Upper lobe of left lung (tissue), 6 donors: ENCODE results near the gene TASP1. TPM values are rescaled to one million over a fixed set of nuclear protein-coding genes. Genes with fewer than 3 reads are reported as not detected.
"Not testable (repeated sequence)": the region's sequence is repeated elsewhere in the genome, so short reads cannot be mapped to it uniquely, and the experiment has no call there.

Experiments
- ATAC-seq, 2 donors: fragments of 200-7000 bp; cut with Tn5 transposase; one replicate each; pipeline ENCODE4 v1.9.1; 2022; ENCODE audit warnings: mild to moderate bottlenecking in 2 of 2, moderate library complexity in 2 of 2; ENCODE audit not compliant: low FRiP score in 2 of 2
- DNase-seq, 2 donors: peaks; one replicate each; pipeline ENCODE4 v3.0.0-alpha.2; 2019 to 2020
- H3K27ac ChIP-seq, 4 donors: fragments of 200-600 bp; sonication (generic); one replicate each; pipeline ENCODE4 v1.5.1; 2016 to 2019
- H3K27me3 ChIP-seq, 4 donors: fragments of 200-600 bp; sonication (generic); one replicate each; pipeline ENCODE4 v1.5.1; 2017 to 2019
- H3K36me3 ChIP-seq, 4 donors: fragments of 200-600 bp; sonication (generic); one replicate each; pipeline ENCODE4 v1.5.1; 2016 to 2019
- H3K4me1 ChIP-seq, 4 donors: fragments of 200-600 bp; sonication (generic); one replicate each; pipeline ENCODE4 v1.5.1; 2018 to 2019
- H3K4me3 ChIP-seq, 4 donors: fragments of 200-600 bp; sonication (generic); one replicate each; pipeline ENCODE4 v1.5.1; 2017 to 2019; ENCODE audit warnings: mild to moderate bottlenecking in 2 of 4, moderate library complexity in 1 of 4
- H3K9me3 ChIP-seq, 4 donors: fragments of 200-600 bp; sonication (generic); one replicate each; pipeline ENCODE4 v1.5.1; 2018 to 2019
- EP300 ChIP-seq, 4 donors: sonication (generic); formaldehyde crosslinking; IDR thresholded peaks; one replicate each; pipeline ENCODE4 v1.5.1; 2017; ENCODE audit warnings: antibody characterized with exemption in 4 of 4, control low read depth in 2 of 4
- POLR2A ChIP-seq, 4 donors: fragments of 450-650 bp; IDR thresholded peaks; one replicate each; pipeline ENCODE4 v1.5.1; 2016 to 2017; ENCODE audit warnings: antibody characterized with exemption in 4 of 4, mild to moderate bottlenecking in 2 of 4
- POLR2AphosphoS5 ChIP-seq, 2 donors: sonication (generic); formaldehyde crosslinking; IDR thresholded peaks; one replicate each; pipeline ENCODE4 v1.5.1; 2017; ENCODE audit warnings: antibody characterized with exemption in 2 of 2
- WGBS, 2 donors: methylation state at CpG; one replicate each; pipeline ENCODE4 v1.1.5; 2017 to 2018; 5-methylcytosine and 5-hydroxymethylcytosine counted together
- total RNA-seq, 6 donors: library from RNA; depleted of rRNA in 4 of 6; stranded (reverse); fragments of >200 nt in 4 of 6; gene quantifications; one replicate each; pipeline versions ENCODE4 v1.1.0 to v1.2.1, GENCODE V29; 2016 to 2021
- TF ChIP-seq, protein P1 (sequence below), 6 experiments: fragments of 450-650 bp in 4 of 6; fragments of 200-600 bp in 2 of 6; sonication (generic) in 2 of 6; IDR thresholded peaks; one replicate each; pipeline ENCODE4 v1.5.1; 2016 to 2019; ENCODE audit warnings: antibody characterized with exemption in 6 of 6
- donor health status: DM: no; HTN: no; CAD: no; lungs with moderate emphysema.
- donor health status: DM: no; HTN: yes; CAD: no; lungs with severe emphysema.

The TASP1 gene
- total RNA-seq, 6 donors from 2014 or later, result 12.4 to 21.1 (median 14.0) TPM

DNA sequence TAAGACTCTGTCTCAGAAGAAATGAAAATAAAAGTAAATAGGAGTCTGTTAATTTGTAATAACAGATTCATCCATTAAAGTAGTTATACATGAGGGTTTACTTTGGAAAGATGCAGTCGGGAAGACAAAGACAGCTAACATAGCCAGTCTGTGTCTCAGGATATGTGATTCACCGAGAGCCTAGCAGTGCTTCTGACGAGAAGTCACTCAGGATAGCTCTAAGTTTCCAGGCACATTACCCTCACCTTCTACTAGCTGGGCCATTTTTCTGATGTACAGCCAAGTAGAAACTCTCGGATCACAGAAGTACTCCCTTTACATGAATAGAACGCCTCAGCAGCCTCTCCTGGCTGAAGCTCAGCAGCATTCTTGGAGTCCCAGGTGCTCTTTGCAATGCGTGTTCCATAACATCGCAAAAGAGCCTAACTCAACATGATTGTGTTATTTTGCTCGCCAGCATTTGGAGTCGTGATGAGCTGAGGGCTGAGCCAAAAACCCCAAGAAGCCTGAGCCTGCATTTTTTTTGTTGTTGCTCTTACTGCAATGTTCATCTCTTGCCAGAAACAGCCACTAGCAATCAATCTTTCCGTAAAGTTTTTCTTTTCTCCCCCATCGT is 22.4 kb upstream of the TASP1 start:
- Histone ChIP-seq H3K27me3 (no peaks in the 10 kb centered on the region), H3K27ac (no peak overlapping the region), H3K4me3 (no peak overlapping the region), H3K36me3 (no peaks in the 10 kb centered on the region), H3K9me3 (no peaks in the 10 kb centered on the region), H3K4me1 (no peaks in the 10 kb centered on the region)
- DNase-seq, result no peak
- WGBS, 2 donors, result 64 to 76% methylated on average over 11 of the region's 11 CpGs
- peak in 1 of 2 donors; percentile 69 for ATAC-seq
- TF ChIP-seq, protein P1, sequence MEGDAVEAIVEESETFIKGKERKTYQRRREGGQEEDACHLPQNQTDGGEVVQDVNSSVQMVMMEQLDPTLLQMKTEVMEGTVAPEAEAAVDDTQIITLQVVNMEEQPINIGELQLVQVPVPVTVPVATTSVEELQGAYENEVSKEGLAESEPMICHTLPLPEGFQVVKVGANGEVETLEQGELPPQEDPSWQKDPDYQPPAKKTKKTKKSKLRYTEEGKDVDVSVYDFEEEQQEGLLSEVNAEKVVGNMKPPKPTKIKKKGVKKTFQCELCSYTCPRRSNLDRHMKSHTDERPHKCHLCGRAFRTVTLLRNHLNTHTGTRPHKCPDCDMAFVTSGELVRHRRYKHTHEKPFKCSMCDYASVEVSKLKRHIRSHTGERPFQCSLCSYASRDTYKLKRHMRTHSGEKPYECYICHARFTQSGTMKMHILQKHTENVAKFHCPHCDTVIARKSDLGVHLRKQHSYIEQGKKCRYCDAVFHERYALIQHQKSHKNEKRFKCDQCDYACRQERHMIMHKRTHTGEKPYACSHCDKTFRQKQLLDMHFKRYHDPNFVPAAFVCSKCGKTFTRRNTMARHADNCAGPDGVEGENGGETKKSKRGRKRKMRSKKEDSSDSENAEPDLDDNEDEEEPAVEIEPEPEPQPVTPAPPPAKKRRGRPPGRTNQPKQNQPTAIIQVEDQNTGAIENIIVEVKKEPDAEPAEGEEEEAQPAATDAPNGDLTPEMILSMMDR (IDR thresholded peaks at IDR 0.05), result no peak
- TF ChIP-seq EP300 (IDR thresholded peaks at IDR 0.05) (no peak), POLR2A (IDR thresholded peaks at IDR 0.05) (no peak), POLR2AphosphoS5 (IDR thresholded peaks at IDR 0.05) (no peak)

DNA sequence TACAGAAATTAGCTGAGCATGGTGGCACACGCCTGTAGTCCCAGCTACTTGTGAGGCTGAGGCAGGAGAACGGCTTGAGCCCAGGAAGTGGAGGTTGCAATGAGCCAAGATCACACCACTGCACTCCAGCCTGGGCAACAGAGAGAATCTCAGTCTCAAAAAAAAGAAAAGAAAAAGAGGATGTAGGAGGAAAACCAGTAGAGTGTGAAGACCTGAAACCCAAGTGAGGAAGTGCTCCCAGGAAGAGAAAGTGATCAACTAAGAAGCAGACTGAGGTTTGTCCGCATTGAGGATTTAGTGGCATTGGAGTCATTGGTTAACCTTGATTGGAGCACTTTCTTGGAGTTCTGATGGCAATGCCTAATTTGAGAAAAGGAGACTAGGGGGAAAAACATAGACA is 20.6 kb upstream of the TASP1 start:
- no peak overlapping the region for H3K27ac ChIP-seq
- no peaks in the 10 kb centered on the region for H3K27me3 ChIP-seq
- ATAC-seq (no peak), DNase-seq (no peak)
- 78 to 85% methylated on average over 3 of the region's 3 CpGs for WGBS, 2 donors
- H3K36me3 ChIP-seq, result no peaks in the 10 kb centered on the region
- no peak overlapping the region for H3K4me3 ChIP-seq
- no peaks in the 10 kb centered on the region for H3K4me1 ChIP-seq
- no peaks in the 10 kb centered on the region for H3K9me3 ChIP-seq
- TF ChIP-seq, protein P1 (IDR thresholded peaks at IDR 0.05), result no peak
- TF ChIP-seq POLR2A (IDR thresholded peaks at IDR 0.05) (no peak), EP300 (IDR thresholded peaks at IDR 0.05) (no peak), POLR2AphosphoS5 (IDR thresholded peaks at IDR 0.05) (no peak)

DNA sequence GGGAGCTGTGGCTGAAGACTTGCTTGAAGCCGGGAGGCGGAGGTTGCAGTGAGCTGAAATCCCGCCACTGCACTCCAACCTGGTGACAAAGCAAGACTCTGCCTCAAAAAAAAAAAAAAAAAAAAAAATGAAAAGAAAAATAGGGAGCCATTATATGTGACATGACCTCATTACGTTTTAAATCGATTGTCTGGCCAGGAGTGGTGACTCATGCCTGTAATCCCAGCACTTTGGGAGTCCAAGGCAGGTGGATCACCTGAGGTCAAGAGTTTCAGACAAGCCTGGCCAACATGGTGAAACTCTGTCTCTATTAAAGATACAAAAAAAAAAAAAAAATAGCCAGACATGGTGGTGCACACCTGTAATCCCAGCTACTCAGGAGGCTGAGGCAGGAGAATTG is 19.3 kb upstream of the TASP1 start:
- H3K4me1 ChIP-seq, H3K27ac ChIP-seq, H3K9me3 ChIP-seq, H3K36me3 ChIP-seq, ATAC-seq, H3K4me3 ChIP-seq, H3K27me3 ChIP-seq, DNase-seq: not testable (repeated sequence)
- 87 to 94% methylated on average over 5 of the region's 5 CpGs for WGBS, 2 donors

DNA sequence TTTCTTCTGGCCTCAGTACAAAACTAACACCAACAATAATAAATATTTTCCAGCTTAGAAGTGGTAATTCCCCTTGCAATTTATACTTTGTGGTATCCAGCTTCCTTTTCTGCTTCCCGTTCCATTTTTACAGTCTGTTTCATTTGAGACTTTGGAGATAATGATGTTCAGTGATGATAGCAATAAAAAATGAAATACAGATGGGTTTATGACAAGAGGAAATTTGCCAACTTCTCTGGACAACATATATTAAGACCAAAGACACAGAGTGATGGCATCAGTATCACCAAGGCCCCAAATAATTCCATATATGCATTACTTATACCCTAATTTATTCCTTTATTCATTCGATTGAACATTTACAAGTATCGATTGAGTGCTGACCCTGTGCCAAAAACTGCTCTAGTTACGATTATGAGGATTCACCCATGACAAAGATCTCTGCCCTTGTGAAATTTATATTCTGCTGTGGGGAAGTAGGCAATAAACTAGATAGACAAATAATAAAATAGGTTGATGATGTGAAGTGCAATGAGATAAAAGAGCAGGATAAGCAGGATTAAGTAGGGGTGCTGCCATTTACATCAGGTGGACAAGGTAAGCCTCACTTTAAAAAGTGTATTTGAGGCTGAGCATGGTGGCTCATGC is 18.1 kb upstream of the TASP1 start:
- H3K36me3 ChIP-seq, result no peaks in the 10 kb centered on the region
- no peaks in the 10 kb centered on the region for H3K9me3 ChIP-seq
- DNase-seq, result no peak
- H3K27ac ChIP-seq, result no peak overlapping the region
- no peaks in the 10 kb centered on the region for H3K4me1 ChIP-seq
- TF ChIP-seq EP300 (IDR thresholded peaks at IDR 0.05) (no peak), POLR2A (IDR thresholded peaks at IDR 0.05) (no peak), POLR2AphosphoS5 (IDR thresholded peaks at IDR 0.05) (no peak)
- TF ChIP-seq, protein P1 (IDR thresholded peaks at IDR 0.05), result no peak
- 78 to 79% methylated on average over 4 of the region's 4 CpGs for WGBS, 2 donors
- H3K27me3 ChIP-seq, result no peaks in the 10 kb centered on the region
- no peak overlapping the region for H3K4me3 ChIP-seq
- ATAC-seq, result no peak

DNA sequence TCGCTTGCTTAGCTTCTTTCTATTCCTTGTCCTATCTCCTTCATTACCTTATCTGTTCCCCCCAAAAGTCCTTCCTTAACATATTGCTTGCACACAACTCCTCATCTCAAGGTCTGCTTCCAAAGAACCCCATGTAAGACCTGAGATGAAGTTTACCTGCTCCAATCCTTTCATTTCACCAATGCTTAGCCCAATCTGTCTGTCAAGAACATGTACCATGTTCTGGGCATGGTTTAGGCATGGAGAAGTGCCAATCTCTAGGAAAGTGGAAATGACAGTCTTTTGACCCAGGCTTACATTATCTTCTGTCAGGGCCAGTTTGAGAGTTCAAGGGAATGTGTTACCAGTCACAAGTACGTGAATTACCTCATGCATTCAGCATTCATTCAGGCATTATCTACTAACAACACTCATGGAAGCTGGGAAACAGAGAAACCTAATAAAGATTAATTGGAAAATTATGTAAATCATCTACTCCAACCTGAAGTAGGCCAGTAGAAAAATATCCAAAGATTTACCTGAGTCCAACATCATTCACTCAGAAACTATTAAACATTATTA is 15.8 kb upstream of the TASP1 start:
- H3K4me1 ChIP-seq, result no peaks in the 10 kb centered on the region
- 51 to 55% methylated on average over 2 of the region's 2 CpGs for WGBS, 2 donors
- no peak overlapping the region for H3K4me3 ChIP-seq
- H3K9me3 ChIP-seq, result no peaks in the 10 kb centered on the region
- DNase-seq (no peak), ATAC-seq (no peak)
- TF ChIP-seq EP300 (IDR thresholded peaks at IDR 0.05), result no peak
- TF ChIP-seq POLR2A (IDR thresholded peaks at IDR 0.05), result no peak
- TF ChIP-seq, protein P1 (IDR thresholded peaks at IDR 0.05), result no peak
- no peak for TF ChIP-seq POLR2AphosphoS5 (IDR thresholded peaks at IDR 0.05)
- no peak overlapping the region for H3K27ac ChIP-seq
- no peaks in the 10 kb centered on the region for H3K27me3 ChIP-seq
- no peaks in the 10 kb centered on the region for H3K36me3 ChIP-seq
